ENCODE data around the gene GRIK1.

DNA sequence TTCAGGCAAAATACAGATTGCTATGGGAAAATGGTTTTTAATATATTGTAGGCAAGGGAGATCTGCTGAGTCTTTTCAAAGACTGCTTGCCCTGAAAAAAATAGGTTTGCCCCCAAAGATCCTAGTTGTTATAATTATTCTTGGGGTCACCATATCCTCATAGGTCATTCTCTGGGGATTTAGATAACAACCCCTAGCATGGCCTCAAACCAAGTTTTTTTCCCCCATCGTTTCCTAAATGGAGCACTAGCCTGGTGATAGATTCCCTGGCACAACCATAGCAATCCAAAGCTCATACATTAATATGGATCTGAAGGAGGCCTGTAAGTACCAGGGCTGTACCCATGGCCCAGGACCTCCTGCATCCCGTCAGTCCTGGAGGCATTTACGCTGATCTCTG lies 325.9 kb downstream of the GRIK1 start:
- no peak for TF ChIP-seq EP300 (IDR thresholded peaks at IDR 0.05)
- TF ChIP-seq, protein P1, sequence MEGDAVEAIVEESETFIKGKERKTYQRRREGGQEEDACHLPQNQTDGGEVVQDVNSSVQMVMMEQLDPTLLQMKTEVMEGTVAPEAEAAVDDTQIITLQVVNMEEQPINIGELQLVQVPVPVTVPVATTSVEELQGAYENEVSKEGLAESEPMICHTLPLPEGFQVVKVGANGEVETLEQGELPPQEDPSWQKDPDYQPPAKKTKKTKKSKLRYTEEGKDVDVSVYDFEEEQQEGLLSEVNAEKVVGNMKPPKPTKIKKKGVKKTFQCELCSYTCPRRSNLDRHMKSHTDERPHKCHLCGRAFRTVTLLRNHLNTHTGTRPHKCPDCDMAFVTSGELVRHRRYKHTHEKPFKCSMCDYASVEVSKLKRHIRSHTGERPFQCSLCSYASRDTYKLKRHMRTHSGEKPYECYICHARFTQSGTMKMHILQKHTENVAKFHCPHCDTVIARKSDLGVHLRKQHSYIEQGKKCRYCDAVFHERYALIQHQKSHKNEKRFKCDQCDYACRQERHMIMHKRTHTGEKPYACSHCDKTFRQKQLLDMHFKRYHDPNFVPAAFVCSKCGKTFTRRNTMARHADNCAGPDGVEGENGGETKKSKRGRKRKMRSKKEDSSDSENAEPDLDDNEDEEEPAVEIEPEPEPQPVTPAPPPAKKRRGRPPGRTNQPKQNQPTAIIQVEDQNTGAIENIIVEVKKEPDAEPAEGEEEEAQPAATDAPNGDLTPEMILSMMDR (IDR thresholded peaks at IDR 0.05) = no peak

All from tibial nerve (tissue), 4 donors.